22Rv1 (cell line): ENCODE results near the gene PYHIN1.

ENCODE experiments used
- ZFX ChIP-seq: fragments of 450-650 bp; IDR thresholded peaks from 2 replicates; pipeline ENCODE4 v1.6.1; 2017; ENCODE audit warnings: antibody characterized with exemption, borderline replicate concordance
- TF ChIP-seq, protein P1 (sequence below): fragments of 450-650 bp; IDR thresholded peaks from 2 replicates; pipeline ENCODE4 v1.5.1; 2017; ENCODE audit warnings: mild to moderate bottlenecking

DNA sequence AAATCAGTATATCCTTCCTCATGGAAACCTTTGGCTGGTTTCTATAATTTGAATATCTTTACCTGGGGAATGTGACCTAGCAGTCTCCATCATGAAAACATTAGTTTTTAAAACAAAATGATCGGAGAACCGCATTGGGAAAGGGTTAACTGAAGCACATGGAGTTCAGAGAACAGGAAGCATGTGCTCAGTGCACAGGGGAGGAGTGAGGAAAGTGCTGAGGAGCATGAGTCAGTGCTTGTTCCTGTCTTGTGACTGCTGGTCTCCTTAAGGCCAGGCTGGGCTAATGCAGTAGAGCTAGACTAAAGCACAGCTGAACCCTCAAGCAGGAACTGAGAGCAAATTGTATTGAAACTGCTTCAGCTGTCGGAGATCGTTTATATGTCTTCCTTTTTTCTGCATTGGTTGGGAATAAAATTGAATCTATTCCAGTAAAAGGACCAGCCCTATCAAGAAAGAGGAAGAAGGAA is 84.1 kb downstream of the PYHIN1 start:
- TF ChIP-seq, protein P1, sequence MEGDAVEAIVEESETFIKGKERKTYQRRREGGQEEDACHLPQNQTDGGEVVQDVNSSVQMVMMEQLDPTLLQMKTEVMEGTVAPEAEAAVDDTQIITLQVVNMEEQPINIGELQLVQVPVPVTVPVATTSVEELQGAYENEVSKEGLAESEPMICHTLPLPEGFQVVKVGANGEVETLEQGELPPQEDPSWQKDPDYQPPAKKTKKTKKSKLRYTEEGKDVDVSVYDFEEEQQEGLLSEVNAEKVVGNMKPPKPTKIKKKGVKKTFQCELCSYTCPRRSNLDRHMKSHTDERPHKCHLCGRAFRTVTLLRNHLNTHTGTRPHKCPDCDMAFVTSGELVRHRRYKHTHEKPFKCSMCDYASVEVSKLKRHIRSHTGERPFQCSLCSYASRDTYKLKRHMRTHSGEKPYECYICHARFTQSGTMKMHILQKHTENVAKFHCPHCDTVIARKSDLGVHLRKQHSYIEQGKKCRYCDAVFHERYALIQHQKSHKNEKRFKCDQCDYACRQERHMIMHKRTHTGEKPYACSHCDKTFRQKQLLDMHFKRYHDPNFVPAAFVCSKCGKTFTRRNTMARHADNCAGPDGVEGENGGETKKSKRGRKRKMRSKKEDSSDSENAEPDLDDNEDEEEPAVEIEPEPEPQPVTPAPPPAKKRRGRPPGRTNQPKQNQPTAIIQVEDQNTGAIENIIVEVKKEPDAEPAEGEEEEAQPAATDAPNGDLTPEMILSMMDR = no peak
- no peak for TF ChIP-seq ZFX
